ENCODE results near the gene BCL2.

BCL2 gene

GRCh38 chr18:63177919-63178821 lies 141.4 kb downstream of the BCL2 start:
- no peak for DNase-seq

- DNase-seq, result no peak
Observed at GRCh38 chr18:63177259-63177658, 142.3 kb downstream of the BCL2 start.

GRCh38 chr18:63175264-63175663 lies 144.3 kb downstream of the BCL2 start:
- DNase-seq, result no peak

- DNase-seq, result no peak
Observed at GRCh38 chr18:63173983-63174382, 145.6 kb downstream of the BCL2 start.

GRCh38 chr18:63169853-63170252 lies 149.7 kb downstream of the BCL2 start:
- DNase-seq, result no peak

GRCh38 chr18:63168287-63168686 lies 151.3 kb downstream of the BCL2 start:
- DNase-seq, result no peak

GRCh38 chr18:63166142-63166541 lies 153.4 kb downstream of the BCL2 start:
- no peak for DNase-seq

- DNase-seq, result no peak
Observed at GRCh38 chr18:63164396-63164795, 155.2 kb downstream of the BCL2 start.

GRCh38 chr18:63162271-63163014 lies 157.1 kb downstream of the BCL2 start:
- DNase-seq, result no peak

- no peak for DNase-seq
Observed at GRCh38 chr18:63161761-63162195, 157.8 kb downstream of the BCL2 start.

GRCh38 chr18:63161032-63161760 lies 158.4 kb downstream of the BCL2 start:
- no peak for DNase-seq

- no peak for DNase-seq
Observed at GRCh38 chr18:63160172-63160995, 159.2 kb downstream of the BCL2 start.

- no peak for DNase-seq
Observed at GRCh38 chr18:63159590-63159989, 160.0 kb downstream of the BCL2 start.

- DNase-seq, result no peak
Observed at GRCh38 chr18:63158676-63159291, 160.8 kb downstream of the BCL2 start.

- no peak for DNase-seq
Observed at GRCh38 chr18:63158012-63158631, 161.4 kb downstream of the BCL2 start.

GRCh38 chr18:63157293-63158011 lies 162.1 kb downstream of the BCL2 start:
- DNase-seq, result peak; percentile 52

GRCh38 chr18:63155910-63156773 lies 163.4 kb downstream of the BCL2 start:
- no peak for DNase-seq

GRCh38 chr18:63155169-63155852 lies 164.3 kb downstream of the BCL2 start:
- DNase-seq, result peak; percentile 93

Measured in NCI-H774 (cell line).